Measurements from ENCODE around the gene CTDSPL.

CTDSPL gene

GRCh38 chr3:38006031-38006430 lies 144.4 kb downstream of the CTDSPL start:
- Histone ChIP-seq H3K4me3 (ENCODE audit: low read depth, low read length) (no peak overlapping the region), H3K4me1 (ENCODE audit: control insufficient read depth, insufficient read depth, low read length) (no peaks in the 10 kb centered on the region), H3K27ac (ENCODE audit: extremely low read depth, low read depth, low read length) (no peak overlapping the region), H3K36me3 (ENCODE audit: control insufficient read depth in 2 of 2, insufficient read depth in 1 of 2, low read length in 2 of 2) (peaks cover 0 to 6% of the 10 kb centered on the region in 2 experiments; a peak in 1 of 3 replicates), H3K9me3 (ENCODE audit: control insufficient read depth, insufficient read depth, low read depth, low read length) (no peaks in the 10 kb centered on the region)
- TF ChIP-seq, protein P1, sequence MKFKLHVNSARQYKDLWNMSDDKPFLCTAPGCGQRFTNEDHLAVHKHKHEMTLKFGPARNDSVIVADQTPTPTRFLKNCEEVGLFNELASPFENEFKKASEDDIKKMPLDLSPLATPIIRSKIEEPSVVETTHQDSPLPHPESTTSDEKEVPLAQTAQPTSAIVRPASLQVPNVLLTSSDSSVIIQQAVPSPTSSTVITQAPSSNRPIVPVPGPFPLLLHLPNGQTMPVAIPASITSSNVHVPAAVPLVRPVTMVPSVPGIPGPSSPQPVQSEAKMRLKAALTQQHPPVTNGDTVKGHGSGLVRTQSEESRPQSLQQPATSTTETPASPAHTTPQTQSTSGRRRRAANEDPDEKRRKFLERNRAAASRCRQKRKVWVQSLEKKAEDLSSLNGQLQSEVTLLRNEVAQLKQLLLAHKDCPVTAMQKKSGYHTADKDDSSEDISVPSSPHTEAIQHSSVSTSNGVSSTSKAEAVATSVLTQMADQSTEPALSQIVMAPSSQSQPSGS (tag by site-specific recombination; IDR thresholded peaks at IDR 0.05; ENCODE audit: low read depth) = no peak
- TF ChIP-seq ZNF704 (tag by site-specific recombination; IDR thresholded peaks at IDR 0.05) (no peak), ZNF596 (tag by site-specific recombination; IDR thresholded peaks at IDR 0.05) (no peak), ZNF792 (tag by site-specific recombination; IDR thresholded peaks at IDR 0.05) (no peak), HOXD13 (CRISPR knock-in tag; IDR thresholded peaks at IDR 0.05; ENCODE audit: borderline replicate concordance) (no peak), TRIM28 (IDR thresholded peaks at IDR 0.05; ENCODE audit: borderline replicate concordance, low read length) (no peak), GFI1B (tag by site-specific recombination; IDR thresholded peaks at IDR 0.05) (no peak), OSR2 (tag by site-specific recombination; IDR thresholded peaks at IDR 0.05) (no peak), PRDM1 (tag by site-specific recombination; IDR thresholded peaks at IDR 0.05) (no peak), YY1 (tag by site-specific recombination; IDR thresholded peaks at IDR 0.05) (no peak), BCL11A (tag by site-specific recombination; IDR thresholded peaks at IDR 0.05; ENCODE audit: low read depth) (no peak), KLF16 (tag by site-specific recombination; IDR thresholded peaks at IDR 0.05) (no peak), ZFP37 (tag by site-specific recombination; IDR thresholded peaks at IDR 0.05) (no peak), ZNF560 (tag by site-specific recombination; IDR thresholded peaks at IDR 0.05; ENCODE audit: borderline replicate concordance) (no peak), KLF7 (tag by site-specific recombination; IDR thresholded peaks at IDR 0.05; ENCODE audit: borderline replicate concordance) (no peak)
- TF ChIP-seq, protein P2, sequence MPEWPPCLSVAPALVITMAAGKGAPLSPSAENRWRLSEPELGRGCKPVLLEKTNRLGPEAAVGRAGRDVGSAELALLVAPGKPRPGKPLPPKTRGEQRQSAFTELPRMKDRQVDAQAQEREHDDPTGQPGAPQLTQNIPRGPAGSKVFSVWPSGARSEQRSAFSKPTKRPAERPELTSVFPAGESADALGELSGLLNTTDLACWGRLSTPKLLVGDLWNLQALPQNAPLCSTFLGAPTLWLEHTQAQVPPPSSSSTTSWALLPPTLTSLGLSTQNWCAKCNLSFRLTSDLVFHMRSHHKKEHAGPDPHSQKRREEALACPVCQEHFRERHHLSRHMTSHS (tag by site-specific recombination; IDR thresholded peaks at IDR 0.05) = no peak
- TF ChIP-seq, protein P3, sequence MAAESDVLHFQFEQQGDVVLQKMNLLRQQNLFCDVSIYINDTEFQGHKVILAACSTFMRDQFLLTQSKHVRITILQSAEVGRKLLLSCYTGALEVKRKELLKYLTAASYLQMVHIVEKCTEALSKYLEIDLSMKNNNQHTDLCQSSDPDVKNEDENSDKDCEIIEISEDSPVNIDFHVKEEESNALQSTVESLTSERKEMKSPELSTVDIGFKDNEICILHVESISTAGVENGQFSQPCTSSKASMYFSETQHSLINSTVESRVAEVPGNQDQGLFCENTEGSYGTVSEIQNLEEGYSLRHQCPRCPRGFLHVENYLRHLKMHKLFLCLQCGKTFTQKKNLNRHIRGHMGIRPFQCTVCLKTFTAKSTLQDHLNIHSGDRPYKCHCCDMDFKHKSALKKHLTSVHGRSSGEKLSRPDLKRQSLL (tag by site-specific recombination; IDR thresholded peaks at IDR 0.05) = no peak
- TF ChIP-seq, protein P4, sequence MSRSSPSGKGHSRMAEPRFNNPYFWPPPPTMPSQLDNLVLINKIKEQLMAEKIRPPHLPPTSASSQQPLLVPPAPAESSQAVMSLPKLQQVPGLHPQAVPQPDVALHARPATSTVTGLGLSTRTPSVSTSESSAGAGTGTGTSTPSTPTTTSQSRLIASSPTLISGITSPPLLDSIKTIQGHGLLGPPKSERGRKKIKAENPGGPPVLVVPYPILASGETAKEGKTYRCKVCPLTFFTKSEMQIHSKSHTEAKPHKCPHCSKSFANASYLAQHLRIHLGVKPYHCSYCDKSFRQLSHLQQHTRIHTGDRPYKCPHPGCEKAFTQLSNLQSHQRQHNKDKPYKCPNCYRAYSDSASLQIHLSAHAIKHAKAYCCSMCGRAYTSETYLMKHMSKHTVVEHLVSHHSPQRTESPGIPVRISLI (tag by site-specific recombination; IDR thresholded peaks at IDR 0.05) = no peak
- TF ChIP-seq, protein P5, sequence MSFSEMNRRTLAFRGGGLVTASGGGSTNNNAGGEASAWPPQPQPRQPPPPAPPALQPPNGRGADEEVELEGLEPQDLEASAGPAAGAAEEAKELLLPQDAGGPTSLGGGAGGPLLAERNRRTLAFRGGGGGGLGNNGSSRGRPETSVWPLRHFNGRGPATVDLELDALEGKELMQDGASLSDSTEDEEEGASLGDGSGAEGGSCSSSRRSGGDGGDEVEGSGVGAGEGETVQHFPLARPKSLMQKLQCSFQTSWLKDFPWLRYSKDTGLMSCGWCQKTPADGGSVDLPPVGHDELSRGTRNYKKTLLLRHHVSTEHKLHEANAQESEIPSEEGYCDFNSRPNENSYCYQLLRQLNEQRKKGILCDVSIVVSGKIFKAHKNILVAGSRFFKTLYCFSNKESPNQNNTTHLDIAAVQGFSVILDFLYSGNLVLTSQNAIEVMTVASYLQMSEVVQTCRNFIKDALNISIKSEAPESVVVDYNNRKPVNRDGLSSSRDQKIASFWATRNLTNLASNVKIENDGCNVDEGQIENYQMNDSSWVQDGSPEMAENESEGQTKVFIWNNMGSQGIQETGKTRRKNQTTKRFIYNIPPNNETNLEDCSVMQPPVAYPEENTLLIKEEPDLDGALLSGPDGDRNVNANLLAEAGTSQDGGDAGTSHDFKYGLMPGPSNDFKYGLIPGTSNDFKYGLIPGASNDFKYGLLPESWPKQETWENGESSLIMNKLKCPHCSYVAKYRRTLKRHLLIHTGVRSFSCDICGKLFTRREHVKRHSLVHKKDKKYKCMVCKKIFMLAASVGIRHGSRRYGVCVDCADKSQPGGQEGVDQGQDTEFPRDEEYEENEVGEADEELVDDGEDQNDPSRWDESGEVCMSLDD (tag by site-specific recombination; IDR thresholded peaks at IDR 0.05) = no peak
- CTCF ChIA-PET = no interaction called here
- POLR2A ChIA-PET = no interaction called here
